ENCODE measurements around the gene GPATCH8. TPM values are rescaled to one million over a fixed set of nuclear protein-coding genes. Genes with fewer than 3 reads are reported as not detected.

GPATCH8 gene
- total and polyA plus RNA-seq, 10 of the 15 experiments (the other 5 are each of a cell fraction or from before 2014, with no cell fraction given): 11.7 to 45.1 (median 21.3) TPM

DNA sequence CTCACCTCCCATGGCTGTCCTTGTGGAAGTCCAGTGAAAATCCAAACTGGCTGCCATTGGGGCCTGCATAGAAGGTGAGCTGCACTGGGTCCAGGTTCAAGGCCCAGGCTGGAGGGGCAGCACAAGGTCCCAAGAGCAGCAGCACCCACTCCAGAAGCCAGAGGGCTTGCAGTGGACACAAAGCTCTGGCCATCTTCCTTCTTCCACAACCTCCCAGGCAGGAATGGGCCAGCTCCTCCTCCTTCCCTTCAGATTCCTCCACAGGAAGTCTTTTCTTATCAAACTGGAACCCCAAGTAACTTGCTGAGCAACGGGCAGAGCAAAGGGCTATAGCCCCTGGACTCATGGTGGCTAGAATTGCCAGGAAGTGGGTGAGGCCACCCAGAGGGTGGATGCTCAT, 113.9 kb downstream of the GPATCH8 start, which contains the start of gene ITGA2B (continued):
- TF ChIP-seq KAT2A (conservative IDR thresholded peaks at IDR 0.05; ENCODE audit: control insufficient read depth, low read depth, low read length): no peak
- no peak for TF ChIP-seq CBFB (IDR thresholded peaks at IDR 0.05; ENCODE audit: low read depth)

- Histone ChIP-seq H3K36me3 (ENCODE audit: control insufficient read depth in 2 of 2, insufficient read depth in 2 of 2, low read length in 1 of 2) (no peaks in the 10 kb centered on the region), H3K4me1 (ENCODE audit: control insufficient read depth, insufficient read depth, low read length) (peaks cover 3% of the 10 kb centered on the region; the same call in 1 of the 2 replicates), H2AFZ (ENCODE audit: control insufficient read depth, low read depth, low read length) (no peak overlapping the region), H3K4me3 (no peak overlapping the region), H4K20me1 (ENCODE audit: control insufficient read depth, insufficient read depth) (no peaks in the 10 kb centered on the region), H3K79me2 (ENCODE audit: control insufficient read depth, insufficient read depth, low read length) (no peaks in the 10 kb centered on the region), H3K27ac (ENCODE audit: control insufficient read depth, insufficient read depth) (no peak overlapping the region), H3K9me3 (replicated peaks; ENCODE audit: control insufficient read depth, insufficient read depth, low read length) (no peaks in the 10 kb centered on the region), H3K4me2 (ENCODE audit: control insufficient read depth, insufficient read depth) (no peak overlapping the region), H3K27me3 (replicated peaks in 1 of 2; ENCODE audit: control insufficient read depth in 2 of 2, insufficient read depth in 2 of 2, low read length in 1 of 2) (no peaks in the 10 kb centered on the region; a peak in 2 of 4 replicates), H3K9ac (ENCODE audit: control insufficient read depth, insufficient read depth, low read length) (no peak overlapping the region)
- ATAC-seq (no peak), FAIRE-seq (no peak), DNase-seq (ENCODE audit: low read depth, low spot score) (no peak)
- CTCF ChIA-PET: no interaction called here
- WGBS (ENCODE audit: insufficient coverage, insufficient replicate concordance, low lambda C conversion rate, missing lambda C conversion rate): 61% methylated on average over 2 of the region's 2 CpGs
- in situ Hi-C loops (cut with MboI) (no loop called here), intact Hi-C loops (cut with micrococcal nuclease; ENCODE audit: unreplicated experiment) (no loop called here)
- RAD21 ChIA-PET (ENCODE audit: unreplicated experiment): no interaction called here
- BruUV-seq (replicated peaks): no TSS peak
- SMC1A ChIA-PET (ENCODE audit: uncharacterized antibody, unreplicated experiment): no interaction called here
- POLR2A ChIA-PET: no interaction called here
- TF ChIP-seq, protein P1, sequence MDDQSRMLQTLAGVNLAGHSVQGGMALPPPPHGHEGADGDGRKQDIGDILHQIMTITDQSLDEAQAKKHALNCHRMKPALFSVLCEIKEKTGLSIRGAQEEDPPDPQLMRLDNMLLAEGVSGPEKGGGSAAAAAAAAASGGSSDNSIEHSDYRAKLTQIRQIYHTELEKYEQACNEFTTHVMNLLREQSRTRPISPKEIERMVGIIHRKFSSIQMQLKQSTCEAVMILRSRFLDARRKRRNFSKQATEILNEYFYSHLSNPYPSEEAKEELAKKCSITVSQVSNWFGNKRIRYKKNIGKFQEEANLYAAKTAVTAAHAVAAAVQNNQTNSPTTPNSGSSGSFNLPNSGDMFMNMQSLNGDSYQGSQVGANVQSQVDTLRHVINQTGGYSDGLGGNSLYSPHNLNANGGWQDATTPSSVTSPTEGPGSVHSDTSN (IDR thresholded peaks at IDR 0.05; ENCODE audit: insufficient replicate concordance, low read depth, low read length): no peak
- TF ChIP-seq, protein P2, sequence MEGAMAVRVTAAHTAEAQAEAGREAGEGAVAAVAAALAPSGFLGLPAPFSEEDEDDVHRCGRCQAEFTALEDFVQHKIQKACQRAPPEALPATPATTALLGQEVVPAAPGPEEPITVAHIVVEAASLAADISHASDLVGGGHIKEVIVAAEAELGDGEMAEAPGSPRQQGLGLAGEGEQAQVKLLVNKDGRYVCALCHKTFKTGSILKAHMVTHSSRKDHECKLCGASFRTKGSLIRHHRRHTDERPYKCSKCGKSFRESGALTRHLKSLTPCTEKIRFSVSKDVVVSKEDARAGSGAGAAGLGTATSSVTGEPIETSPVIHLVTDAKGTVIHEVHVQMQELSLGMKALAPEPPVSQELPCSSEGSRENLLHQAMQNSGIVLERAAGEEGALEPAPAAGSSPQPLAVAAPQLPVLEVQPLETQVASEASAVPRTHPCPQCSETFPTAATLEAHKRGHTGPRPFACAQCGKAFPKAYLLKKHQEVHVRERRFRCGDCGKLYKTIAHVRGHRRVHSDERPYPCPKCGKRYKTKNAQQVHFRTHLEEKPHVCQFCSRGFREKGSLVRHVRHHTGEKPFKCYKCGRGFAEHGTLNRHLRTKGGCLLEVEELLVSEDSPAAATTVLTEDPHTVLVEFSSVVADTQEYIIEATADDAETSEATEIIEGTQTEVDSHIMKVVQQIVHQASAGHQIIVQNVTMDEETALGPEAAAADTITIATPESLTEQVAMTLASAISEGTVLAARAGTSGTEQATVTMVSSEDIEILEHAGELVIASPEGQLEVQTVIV (IDR thresholded peaks at IDR 0.05; ENCODE audit: borderline replicate concordance, partially characterized antibody): no peak
- TF ChIP-seq USF2 (IDR thresholded peaks at IDR 0.05; ENCODE audit: borderline replicate concordance, low read depth, low read length): no peak
- TF ChIP-seq CTCF (IDR thresholded peaks at IDR 0.05 in 2 of 3, conservative IDR thresholded peaks at IDR 0.05 in 1 of 3; ENCODE audit: control insufficient read depth in 2 of 3, extremely low read depth in 1 of 3, insufficient read depth in 1 of 3, low read depth in 3 of 3, low read length in 3 of 3): no peak
- no peak for TF ChIP-seq EED (IDR thresholded peaks at IDR 0.05; ENCODE audit: low read depth)
- TF ChIP-seq ZNF384 (IDR thresholded peaks at IDR 0.05; ENCODE audit: borderline replicate concordance, low read depth, low read length): no peak
- no peak for TF ChIP-seq SMARCA5 (IDR thresholded peaks at IDR 0.05)
- TF ChIP-seq RUNX3 (IDR thresholded peaks at IDR 0.05; ENCODE audit: low read length): no peak
- TF ChIP-seq ZNF592 (IDR thresholded peaks at IDR 0.05): no peak
- TF ChIP-seq JUND (IDR thresholded peaks at IDR 0.05; ENCODE audit: low read depth, low read length): no peak
These were observed 115.4 kb downstream of the GPATCH8 start for GRCh38 chr17:44387804-44388203.

Data from GM12878 (cell line).